Nephron (organoid): Measurements from ENCODE around the gene ZMYND10.
A peak's percentile ranks its signal among the peaks of the same experiment; 100 is the strongest.

Experiments
- H3K27ac Mint-ChIP-seq, 3 experiments: 2 replicates each; pipeline ENCODE4 v1.8.0; 2020; ENCODE audit warnings: mixed read lengths in 3 of 3, mild to moderate bottlenecking in 2 of 3, moderate library complexity in 1 of 3
- H3K27me3 Mint-ChIP-seq: 2 replicates; pipeline ENCODE4 v1.8.0; 2021; ENCODE audit warnings: low read depth, mild to moderate bottlenecking, moderate library complexity, mixed read lengths
- H3K36me3 Mint-ChIP-seq: 2 replicates; pipeline ENCODE4 v1.8.0; 2020; ENCODE audit warnings: low read depth, mixed read lengths
- H3K4me1 Mint-ChIP-seq: 2 replicates; pipeline ENCODE4 v1.8.0; 2020; ENCODE audit warnings: mixed read lengths
- H3K4me3 Mint-ChIP-seq, 3 experiments: 2 replicates each; pipeline ENCODE4 v1.8.0; 2020; ENCODE audit warnings: mild to moderate bottlenecking in 3 of 3, mixed read lengths in 3 of 3, moderate library complexity in 2 of 3
- H3K9me3 Mint-ChIP-seq: 2 replicates; pipeline ENCODE4 v1.8.0; 2020; ENCODE audit warnings: mixed read lengths
- TF ChIP-seq, protein P1 (sequence below), 3 experiments: fragments of 200-600 bp; sonication (generic); IDR thresholded peaks; one replicate each; pipeline ENCODE4 v1.5.0; 2021; ENCODE audit warnings: antibody characterized with exemption in 3 of 3; ENCODE audit not compliant: unreplicated experiment in 3 of 3

ZMYND10 gene

DNA sequence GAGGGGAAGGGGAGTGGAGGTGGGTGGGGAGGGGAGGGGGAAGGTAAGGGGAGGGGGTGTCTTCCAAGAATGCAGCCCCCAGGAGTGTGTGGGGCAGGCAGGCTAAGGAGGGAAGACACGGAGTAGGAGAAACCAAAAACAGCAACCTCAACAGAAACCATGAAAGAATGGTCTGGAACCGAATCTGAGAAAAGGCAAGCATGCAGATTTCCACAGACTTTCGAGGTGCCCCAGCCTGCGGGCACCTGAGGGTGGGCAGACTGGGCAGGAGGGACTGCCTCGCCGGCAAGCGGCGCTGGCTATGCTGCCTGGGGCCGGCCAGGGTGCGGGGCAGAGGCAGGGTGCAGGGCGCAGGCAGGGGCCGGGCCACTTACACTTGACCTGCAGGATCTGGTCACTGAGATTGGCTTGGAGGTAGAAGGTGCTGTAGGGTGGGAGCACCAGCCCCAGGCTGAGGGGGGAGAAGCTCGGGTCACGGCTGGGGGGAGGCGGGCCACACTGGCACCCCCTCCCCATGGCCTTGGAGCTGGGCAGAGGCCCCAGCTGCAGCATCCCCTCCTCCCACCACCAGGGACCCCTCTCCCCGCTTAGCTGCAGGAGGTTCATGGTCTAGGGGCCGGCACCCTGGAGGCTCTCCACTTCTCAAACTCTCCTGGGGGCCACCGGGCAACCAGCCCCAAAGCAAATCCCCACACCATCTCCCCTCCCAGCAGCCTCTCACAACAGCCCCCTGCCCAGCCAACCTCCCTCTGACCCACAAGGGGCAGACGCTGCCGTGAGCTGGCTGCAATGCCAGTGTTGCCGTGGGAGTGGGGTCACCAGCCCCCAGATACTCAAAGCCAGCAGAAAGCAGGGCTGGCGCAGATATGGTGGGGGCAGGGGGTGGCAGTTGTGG, 29.1 kb upstream of the ZMYND10 start:
- H3K9me3 Mint-ChIP-seq: no peaks in the 10 kb centered on the region
- peaks cover 5% of the 10 kb centered on the region for H3K27me3 Mint-ChIP-seq
- H3K27ac Mint-ChIP-seq: peak overlapping the region in 1 of 3 experiments; percentile 51
- H3K4me3 Mint-ChIP-seq: no peak overlapping the region
- H3K36me3 Mint-ChIP-seq: no peaks in the 10 kb centered on the region
- TF ChIP-seq, protein P1, sequence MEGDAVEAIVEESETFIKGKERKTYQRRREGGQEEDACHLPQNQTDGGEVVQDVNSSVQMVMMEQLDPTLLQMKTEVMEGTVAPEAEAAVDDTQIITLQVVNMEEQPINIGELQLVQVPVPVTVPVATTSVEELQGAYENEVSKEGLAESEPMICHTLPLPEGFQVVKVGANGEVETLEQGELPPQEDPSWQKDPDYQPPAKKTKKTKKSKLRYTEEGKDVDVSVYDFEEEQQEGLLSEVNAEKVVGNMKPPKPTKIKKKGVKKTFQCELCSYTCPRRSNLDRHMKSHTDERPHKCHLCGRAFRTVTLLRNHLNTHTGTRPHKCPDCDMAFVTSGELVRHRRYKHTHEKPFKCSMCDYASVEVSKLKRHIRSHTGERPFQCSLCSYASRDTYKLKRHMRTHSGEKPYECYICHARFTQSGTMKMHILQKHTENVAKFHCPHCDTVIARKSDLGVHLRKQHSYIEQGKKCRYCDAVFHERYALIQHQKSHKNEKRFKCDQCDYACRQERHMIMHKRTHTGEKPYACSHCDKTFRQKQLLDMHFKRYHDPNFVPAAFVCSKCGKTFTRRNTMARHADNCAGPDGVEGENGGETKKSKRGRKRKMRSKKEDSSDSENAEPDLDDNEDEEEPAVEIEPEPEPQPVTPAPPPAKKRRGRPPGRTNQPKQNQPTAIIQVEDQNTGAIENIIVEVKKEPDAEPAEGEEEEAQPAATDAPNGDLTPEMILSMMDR (IDR thresholded peaks at IDR 0.05; ENCODE audit: unreplicated experiment in 3 of 3): no peak
- peaks cover 35% of the 10 kb centered on the region for H3K4me1 Mint-ChIP-seq

GRCh38 chr3:50373146-50374051, 27.9 kb upstream of the ZMYND10 start:
- Mint-ChIP-seq H3K36me3 (no peaks in the 10 kb centered on the region), H3K9me3 (no peaks in the 10 kb centered on the region), H3K27me3 (peaks cover 5% of the 10 kb centered on the region), H3K4me3 (peak overlapping the region in 2 of 3 experiments; percentile 7 to 47), H3K4me1 (peaks cover 37% of the 10 kb centered on the region), H3K27ac (peak overlapping the region; percentile 90 to 97 (median 94))
- TF ChIP-seq, protein P1 (IDR thresholded peaks at IDR 0.05; ENCODE audit: unreplicated experiment in 3 of 3): no peak

DNA sequence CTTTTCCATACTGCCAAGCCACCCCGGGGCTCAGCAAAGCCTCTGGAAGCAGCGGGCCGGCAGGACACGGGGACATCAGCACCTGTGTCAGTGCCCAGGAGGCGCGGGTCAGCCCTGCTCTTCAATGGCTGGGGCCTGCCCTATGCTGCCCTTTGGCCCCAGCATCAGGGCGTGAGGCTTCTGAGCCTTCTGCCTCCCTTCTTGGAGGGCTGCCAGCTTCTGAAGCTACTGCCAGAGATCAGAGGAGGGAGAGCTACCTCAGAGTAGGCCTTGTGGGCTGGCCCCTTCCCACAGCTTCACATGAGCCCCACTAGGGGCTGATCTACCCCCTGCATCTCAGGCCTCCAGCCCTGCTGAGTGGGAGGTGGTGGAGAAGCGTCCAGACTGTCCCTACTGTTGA, 26.8 kb upstream of the ZMYND10 start:
- Mint-ChIP-seq H3K4me1 (peaks cover 38% of the 10 kb centered on the region), H3K27me3 (peaks cover 5% of the 10 kb centered on the region), H3K4me3 (peak overlapping the region; percentile 46 to 61 (median 47)), H3K9me3 (no peaks in the 10 kb centered on the region), H3K27ac (peak overlapping the region; percentile 90 to 97 (median 94)), H3K36me3 (no peaks in the 10 kb centered on the region)
- TF ChIP-seq, protein P1 (IDR thresholded peaks at IDR 0.05; ENCODE audit: unreplicated experiment in 3 of 3): peak in 2 of 3 experiments; percentile 13 to 16

GRCh38 chr3:50371133-50371685, 25.7 kb upstream of the ZMYND10 start:
- Mint-ChIP-seq H3K4me3 (peak overlapping the region in 1 of 3 experiments; percentile 20), H3K27me3 (no peaks in the 10 kb centered on the region), H3K27ac (peak overlapping the region; percentile 93 to 97 (median 94)), H3K4me1 (peaks cover 31% of the 10 kb centered on the region), H3K9me3 (no peaks in the 10 kb centered on the region), H3K36me3 (no peaks in the 10 kb centered on the region)
- TF ChIP-seq, protein P1 (IDR thresholded peaks at IDR 0.05; ENCODE audit: unreplicated experiment in 3 of 3): no peak

- TF ChIP-seq, protein P1 (IDR thresholded peaks at IDR 0.05; ENCODE audit: unreplicated experiment in 3 of 3): peak in 2 of 3 experiments; percentile 21 to 32
- peak overlapping the region in 2 of 3 experiments; percentile 20 to 49 for H3K4me3 Mint-ChIP-seq
- H3K9me3 Mint-ChIP-seq: no peaks in the 10 kb centered on the region
- H3K36me3 Mint-ChIP-seq: no peaks in the 10 kb centered on the region
- H3K27me3 Mint-ChIP-seq: no peaks in the 10 kb centered on the region
- H3K27ac Mint-ChIP-seq: peak overlapping the region; percentile 93 to 97 (median 94)
- H3K4me1 Mint-ChIP-seq: peaks cover 31% of the 10 kb centered on the region
Observed at GRCh38 chr3:50370594-50370993, 25.1 kb upstream of the ZMYND10 start.
